PC-9 (cell line): ENCODE results near the gene TPPP.

Source experiments
- CTCF ChIP-seq: fragments of 200-600 bp; sonication (generic); conservative IDR thresholded peaks from 2 replicates; pipeline ENCODE4 v1.6.1; 2017; ENCODE audit warnings: mixed run types, antibody characterized with exemption, mild to moderate bottlenecking, moderate library complexity
- EZH2 ChIP-seq: fragments of 200-600 bp; sonication (generic); IDR thresholded peaks from 2 replicates; pipeline ENCODE4 v1.8.0; 2017; ENCODE audit warnings: antibody characterized with exemption, low read depth

GRCh38 chr5:610744-611730, 82.1 kb downstream of the TPPP start:
- TF ChIP-seq CTCF (no peak), EZH2 (no peak)
